GM21360 (cell line): Measurements from ENCODE around the gene SLC25A1.

Experiments
- ATAC-seq: cut with Tn5 transposase; IDR thresholded peaks from one replicate; pipeline ENCODE4 v1.9.1; 2021; ENCODE audit warnings: mild to moderate bottlenecking, moderate library complexity; ENCODE audit not compliant: unreplicated experiment

SLC25A1 gene

DNA sequence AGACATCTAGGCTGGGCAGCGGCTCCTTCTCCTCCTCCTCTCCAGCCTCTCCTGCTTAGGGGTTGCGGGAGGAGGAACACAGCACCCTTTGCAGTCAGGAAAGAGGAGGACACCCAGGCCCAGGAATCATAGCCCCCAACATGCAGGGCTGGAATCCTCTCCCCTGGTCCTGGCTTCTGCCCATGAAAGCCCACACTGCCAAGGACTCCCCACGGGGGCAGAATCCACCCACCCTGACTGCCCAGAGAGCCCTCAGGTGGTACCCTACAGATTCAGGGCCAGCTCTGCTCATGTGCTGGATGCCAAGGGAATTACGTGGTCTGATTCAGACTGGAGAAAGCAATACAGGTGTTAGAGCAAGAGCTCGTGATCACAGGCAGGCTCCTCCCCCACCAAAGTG is 38.6 kb downstream of the SLC25A1 start:
- no peak for ATAC-seq

DNA sequence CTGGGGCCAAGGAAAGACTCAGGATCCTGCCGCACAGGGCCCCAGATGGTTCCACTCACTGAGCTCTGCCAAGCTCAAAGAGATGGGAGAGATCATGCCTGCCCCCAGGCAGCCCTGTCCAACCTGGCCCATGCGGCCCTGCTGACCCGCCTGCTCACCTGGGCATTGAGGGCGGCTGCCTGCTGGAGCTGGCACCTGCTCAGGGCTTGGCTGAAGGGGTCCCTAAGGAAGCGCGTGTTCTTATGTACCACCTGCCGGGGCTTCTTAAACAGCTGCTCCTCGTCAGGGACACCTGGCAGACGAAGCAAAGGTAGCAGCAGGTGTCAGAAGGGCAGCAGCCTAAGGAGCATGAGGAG is 39.6 kb downstream of the SLC25A1 start:
- no peak for ATAC-seq

DNA sequence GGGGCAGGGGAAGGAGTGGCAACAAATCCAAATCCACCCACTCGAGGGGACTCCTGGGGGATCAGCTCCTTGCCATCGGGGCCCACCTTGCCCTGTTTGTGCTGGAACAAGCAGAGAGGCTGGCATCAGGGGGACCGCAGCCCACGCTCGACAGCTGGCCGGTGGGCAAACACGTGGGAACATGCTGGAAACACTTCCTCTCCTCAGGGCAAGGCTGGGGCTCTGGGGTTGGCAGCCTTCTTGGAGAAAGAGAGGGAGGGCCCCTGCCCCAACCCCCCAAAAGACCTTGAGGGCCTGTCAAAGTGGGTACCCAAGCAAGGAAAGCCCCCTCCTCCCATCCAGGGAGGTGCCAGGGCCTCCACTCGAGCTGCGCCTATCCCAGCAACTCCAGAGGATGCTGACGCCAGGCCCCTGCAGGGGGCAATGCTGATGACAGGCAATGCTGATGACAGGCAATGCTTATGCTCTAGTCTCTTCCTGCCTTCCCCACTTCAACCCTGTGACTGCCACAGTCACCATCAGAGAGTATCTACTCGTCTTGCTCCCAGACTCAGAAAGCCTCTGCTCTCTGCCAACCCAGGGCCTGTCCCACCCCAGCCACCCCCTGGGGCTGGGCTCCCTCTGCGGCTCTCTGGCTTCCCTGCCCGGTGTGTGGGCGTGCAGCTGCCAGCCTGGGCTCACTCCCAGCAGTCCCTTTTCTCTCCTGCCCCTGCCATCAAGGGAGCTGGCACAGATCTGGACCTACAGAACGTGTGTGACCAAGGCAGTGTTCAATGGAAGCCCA is 40.1 kb downstream of the SLC25A1 start:
- no peak for ATAC-seq

DNA sequence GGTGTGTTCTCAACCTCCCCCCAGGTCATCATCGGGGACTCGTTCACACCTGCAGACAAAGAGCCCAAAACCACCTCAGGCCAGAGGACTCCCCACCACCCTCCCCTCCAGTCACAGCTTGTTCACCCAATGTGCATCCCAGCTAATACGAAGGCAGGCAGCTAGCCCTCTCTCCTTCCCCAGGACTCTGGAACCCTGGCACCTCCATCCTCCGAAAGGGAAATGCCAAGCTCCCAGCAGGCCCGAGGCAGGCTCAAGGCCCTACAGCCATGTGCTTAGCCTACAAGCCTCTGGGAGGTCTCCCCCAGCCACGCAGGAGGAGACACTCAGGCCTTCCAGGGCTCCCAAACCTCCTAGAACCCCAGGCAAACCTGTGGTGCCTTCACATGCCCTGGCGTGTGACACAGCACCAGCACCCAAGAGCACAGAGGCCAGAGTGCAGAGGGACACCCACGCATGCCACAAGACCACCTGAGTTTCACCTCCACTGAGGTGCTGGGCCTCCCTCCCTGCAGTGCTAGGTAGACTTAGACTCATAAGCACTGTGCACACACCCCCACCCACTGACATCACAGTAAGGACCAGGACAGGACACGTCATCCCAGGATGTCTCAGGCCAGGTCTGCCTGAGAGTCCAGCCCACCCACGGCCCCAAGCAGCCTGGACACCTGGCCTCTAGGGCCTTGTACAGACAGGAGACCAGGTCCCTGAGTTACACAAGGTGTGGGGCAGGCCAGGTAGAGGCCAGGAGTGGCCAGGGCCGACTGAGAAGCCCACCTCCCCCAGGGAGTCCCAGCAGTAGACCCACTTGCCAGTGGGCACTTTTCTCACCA is 40.9 kb downstream of the SLC25A1 start:
- no peak for ATAC-seq

DNA sequence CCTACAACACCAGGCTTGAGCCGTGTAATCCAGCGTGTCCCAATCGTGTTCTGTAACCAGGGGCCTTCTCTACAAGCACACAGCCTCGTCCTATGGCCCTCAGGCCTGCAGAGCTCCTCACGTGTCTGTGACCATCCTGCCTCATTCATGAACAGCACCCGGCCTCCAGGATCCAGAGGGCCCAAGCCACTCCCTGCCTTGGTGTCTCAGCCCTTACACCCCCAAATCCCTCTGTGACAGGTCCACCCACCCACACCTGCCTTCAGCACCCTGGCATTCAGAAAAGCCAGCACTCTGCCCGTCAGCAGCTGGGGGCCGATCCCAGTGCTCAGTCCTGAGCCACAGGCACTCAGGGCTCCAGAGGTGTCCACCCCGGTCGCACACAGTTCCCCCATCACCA is 41.6 kb downstream of the SLC25A1 start:
- no peak for ATAC-seq

DNA sequence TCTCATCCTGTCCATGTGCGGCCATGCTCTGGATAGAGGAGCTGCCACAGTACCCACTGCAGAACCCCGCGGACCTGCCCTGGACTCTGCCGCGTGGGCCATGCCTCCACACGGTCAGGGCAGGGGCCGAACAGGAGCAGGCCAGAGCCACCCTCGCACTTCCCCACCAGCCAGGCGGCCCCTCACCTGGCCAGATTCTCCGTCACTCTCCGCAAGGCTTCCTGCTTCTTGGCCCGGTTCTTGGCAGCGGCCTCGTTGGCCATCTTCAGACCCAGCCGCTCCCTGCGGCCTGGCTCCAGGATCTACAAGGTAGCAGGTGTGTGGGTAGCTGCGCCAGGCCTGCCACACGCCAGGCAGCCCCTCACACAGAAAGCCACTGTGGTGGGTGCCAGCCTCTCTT is 43.7 kb downstream of the SLC25A1 start:
- ATAC-seq, result no peak

DNA sequence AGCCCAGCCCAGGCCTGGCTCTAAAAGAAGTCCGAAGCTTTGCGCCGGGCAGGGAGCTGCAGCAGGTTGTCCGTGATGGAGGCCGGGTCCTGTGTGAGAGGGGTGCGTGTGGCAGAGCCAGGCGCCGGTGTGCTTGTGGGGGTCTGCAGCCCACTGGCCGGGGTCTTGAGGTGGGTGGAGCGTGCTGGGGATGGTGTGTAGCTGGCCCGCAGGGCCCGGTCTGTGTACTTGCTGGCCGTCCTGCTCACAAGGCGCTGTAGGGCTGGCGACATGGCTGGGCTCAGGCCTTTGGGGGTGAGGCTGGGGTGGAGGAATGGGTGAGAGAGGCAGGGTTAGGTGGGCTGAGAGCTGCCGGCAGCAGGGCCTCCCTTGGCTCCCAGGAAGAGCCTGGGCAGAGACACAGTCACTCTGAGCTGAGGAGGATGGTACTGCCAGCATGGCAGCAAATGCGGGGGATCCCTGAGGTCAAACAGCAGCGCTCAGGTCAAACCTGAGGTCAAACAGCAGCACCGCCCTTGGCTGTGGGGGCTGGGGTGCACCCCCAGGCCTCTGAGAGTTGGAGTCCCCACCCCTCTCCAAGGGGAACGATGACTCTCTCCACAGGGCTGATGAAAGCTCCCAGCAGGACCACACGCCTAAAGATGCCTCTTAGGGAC is 44.2 kb downstream of the SLC25A1 start:
- ATAC-seq, result no peak

DNA sequence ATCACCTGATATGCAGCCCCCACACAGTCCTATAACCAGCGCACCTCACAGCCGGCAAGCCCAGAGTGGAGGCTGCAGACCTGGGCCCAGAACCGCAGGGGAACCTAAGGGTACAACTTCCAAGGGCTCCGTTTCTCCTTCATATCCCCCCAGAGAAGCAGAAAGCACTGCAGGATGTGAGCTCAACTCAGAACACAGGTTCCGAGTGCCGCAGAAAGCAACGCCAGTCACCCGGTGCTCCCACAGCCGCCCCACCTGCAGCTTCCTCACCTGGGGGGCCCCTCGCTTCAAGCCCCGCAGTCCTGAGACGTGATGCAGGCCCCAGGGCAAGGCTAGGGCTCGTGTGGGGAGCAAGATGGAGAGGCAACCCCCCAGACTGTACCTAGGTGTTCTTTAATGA is 45.0 kb downstream of the SLC25A1 start:
- ATAC-seq, result no peak

DNA sequence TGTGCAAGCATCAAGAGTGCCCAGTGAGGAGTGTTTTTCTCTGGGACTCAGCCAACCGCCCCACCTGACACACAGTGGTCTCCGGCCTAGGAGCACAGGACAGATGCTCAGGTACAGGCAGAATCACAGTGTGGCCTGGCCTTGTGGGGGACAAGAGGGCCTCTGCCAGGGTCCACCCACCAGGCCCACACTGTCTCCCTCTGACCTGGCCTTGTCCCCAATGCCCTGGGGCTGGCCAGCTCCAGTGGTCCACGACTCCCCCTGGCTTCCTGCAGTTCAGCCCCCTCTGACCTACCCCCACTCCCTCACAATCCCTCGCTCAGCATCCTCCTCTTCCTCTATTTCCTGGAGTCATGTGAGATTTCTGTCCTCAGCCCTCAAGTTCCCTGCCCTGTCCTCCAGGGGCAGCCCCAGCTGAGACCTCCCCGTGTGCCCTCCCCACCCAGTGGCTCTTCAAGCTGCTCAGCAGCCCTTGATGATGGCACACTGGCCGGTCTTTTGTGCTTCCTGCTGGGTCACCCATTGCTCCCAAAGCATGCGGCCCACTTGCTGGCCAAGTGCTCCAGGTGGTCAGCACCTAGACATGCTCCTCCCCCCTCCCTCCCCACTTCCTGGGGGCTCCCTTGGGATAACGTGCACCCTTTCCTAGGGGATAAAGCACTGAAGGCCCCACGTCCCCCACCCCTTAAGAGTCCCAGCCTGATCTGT is 45.7 kb downstream of the SLC25A1 start:
- no peak for ATAC-seq

DNA sequence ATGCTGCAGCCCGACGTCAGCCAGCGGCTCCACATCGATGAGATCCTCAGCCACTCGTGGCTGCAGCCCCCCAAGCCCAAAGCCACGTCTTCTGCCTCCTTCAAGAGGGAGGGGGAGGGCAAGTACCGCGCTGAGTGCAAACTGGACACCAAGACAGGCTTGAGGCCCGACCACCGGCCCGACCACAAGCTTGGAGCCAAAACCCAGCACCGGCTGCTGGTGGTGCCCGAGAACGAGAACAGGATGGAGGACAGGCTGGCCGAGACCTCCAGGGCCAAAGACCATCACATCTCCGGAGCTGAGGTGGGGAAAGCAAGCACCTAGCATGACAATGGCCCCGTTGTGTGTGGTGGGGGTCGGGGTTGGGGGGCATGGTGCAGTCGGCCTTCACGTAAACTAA is 46.4 kb downstream of the SLC25A1 start:
- no peak for ATAC-seq

DNA sequence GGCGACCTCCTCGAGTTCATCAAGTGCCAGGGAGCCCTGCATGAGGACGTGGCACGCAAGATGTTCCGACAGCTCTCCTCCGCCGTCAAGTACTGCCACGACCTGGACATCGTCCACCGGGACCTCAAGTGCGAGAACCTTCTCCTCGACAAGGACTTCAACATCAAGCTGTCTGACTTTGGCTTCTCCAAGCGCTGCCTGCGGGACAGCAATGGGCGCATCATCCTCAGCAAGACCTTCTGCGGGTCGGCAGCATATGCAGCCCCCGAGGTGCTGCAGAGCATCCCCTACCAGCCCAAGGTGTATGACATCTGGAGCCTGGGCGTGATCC is 46.9 kb downstream of the SLC25A1 start:
- ATAC-seq, result no peak

DNA sequence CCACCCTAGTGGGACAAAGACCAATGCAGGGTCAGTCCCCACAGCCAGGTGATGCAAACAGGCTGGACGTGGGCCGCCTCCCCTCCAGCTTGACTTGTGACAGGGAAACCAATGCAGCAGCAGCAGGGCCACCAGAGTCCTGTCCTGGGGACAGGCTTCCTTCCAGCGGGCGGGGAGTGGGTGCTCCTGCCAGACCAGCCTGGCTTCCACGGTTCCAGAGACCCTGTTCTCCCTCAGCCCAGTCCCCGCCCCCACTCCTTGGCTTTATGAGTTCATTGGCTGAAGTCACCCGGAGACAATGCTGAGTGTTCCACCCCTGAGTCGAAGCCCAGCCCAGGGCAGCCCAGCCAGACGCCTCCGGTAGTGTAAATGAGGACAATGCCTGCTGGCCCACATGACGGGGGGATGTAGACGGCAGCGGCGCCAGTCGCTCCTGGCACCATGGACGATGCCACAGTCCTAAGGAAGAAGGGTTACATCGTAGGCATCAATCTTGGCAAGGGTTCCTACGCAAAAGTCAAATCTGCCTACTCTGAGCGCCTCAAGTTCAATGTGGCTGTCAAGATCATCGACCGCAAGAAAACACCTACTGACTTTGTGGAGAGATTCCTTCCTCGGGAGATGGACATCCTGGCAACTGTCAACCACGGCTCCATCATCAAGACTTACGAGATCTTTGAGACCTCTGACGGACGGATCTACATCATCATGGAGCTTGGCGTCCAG is 47.4 kb downstream of the SLC25A1 start, which contains the start of gene TSSK2:
Gene TSSK2, plus strand, starts transcription at position 350 of the 726 bp plus-strand sequence. Its CDS starts 92 bp downstream, at position 442.
- no peak for ATAC-seq

DNA sequence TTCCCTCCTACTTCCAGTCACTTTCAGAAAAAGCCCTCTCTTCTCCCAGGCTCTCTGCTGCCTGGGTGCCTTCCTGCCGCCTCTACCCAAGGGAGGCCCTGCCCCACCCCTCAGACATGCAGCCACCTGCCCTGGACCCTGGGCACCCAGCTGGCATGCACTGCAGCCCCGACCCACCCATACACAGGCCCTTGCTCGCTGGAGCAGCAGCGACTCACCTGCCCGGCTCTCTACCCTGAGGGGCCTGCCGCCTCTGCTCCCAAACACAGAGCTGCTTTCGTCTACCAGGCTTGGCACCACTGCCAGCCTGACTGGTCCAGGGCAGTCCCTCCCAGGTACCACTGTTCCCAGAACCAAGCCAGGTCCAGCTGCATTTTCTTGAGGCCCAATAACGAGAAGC is 48.7 kb downstream of the SLC25A1 start:
- no peak for ATAC-seq

DNA sequence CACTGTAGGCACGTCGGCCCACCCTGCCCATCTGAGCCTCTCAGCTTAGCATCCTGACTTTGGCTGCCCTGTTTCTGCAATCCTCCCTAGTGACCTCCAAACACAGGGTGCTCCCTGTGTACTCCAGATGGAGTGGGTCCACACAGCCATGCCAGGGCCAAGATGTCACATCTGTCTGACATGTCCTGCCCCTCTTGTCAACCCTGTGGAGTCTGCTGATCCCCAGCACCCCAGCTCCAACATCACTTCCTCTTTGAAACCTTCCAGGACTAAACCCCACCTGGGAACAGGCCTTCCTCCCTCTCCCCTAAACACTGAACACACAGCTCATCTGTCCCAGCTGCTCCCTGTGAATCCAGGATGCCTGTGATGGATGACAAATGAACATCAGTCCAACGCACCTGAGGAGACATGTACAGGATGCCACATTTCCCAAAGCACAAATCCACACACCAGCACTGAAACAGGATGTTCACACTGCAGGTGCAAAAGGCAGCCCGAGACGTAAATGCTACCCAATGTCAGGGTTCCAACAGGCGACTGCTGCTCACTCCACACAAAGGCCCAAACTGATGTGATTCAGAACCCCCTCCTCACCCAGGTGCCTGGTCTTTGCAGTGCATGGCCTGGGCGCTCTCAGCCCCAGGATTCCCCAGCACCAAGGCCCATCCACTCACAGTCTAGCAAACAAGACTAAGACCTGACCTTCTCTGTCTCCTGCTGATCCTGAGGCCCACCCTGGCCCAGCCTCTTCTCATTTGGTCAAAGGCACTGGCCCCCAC is 49.4 kb downstream of the SLC25A1 start:
- ATAC-seq, result no peak

DNA sequence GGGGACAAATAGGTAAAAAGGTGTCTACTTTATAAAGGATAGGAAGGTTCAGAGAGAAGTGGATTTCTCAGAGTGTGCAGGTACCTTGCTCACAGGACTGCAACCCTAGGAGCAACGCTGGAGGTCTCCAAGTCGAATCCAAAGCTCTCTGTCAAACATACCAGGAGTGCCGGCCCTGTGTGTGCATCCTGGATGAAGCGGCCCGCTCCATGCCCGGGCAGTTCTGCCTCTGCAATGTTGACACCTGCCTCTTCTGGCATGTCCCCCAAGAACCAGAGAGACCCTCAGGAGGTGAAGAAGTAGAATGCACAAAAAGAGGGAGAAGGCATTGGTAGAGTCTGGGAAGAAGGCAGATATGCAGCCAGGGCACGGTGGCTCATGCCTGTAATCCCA is 50.5 kb downstream of the SLC25A1 start:
- ATAC-seq, result no peak

DNA sequence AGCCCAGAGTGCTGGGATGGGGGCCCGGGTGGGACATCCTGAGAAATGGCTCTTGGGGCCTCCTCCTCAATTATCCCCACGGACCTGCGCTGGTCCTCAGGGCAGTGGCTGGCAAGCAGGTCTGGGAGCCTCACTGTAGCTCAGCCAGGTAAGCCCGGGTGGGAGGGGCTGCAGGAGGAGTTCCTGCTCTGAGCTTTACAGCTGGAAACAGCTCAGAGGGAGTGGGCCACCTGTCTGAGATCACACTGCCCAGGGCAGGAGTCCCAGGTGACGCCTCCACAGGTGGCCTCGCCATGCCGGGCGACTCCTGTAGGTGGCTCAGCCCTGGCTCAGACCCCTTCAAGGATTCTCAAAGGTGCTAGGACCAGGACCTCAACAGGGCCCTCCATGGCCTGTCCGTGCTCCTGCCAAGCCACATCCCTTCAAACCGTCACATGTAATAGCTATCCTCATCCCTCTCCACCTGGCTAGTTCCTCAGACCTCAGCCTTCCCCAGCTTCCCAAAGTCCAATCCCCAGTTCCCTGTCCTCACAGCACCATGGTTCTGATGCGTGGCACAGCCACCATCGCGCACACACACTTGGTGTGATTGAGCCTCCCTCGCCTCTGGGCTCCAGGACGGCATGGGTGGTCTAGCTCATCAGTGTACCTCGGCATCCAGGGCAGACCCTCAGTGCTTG is 51.1 kb downstream of the SLC25A1 start:
- no peak for ATAC-seq

DNA sequence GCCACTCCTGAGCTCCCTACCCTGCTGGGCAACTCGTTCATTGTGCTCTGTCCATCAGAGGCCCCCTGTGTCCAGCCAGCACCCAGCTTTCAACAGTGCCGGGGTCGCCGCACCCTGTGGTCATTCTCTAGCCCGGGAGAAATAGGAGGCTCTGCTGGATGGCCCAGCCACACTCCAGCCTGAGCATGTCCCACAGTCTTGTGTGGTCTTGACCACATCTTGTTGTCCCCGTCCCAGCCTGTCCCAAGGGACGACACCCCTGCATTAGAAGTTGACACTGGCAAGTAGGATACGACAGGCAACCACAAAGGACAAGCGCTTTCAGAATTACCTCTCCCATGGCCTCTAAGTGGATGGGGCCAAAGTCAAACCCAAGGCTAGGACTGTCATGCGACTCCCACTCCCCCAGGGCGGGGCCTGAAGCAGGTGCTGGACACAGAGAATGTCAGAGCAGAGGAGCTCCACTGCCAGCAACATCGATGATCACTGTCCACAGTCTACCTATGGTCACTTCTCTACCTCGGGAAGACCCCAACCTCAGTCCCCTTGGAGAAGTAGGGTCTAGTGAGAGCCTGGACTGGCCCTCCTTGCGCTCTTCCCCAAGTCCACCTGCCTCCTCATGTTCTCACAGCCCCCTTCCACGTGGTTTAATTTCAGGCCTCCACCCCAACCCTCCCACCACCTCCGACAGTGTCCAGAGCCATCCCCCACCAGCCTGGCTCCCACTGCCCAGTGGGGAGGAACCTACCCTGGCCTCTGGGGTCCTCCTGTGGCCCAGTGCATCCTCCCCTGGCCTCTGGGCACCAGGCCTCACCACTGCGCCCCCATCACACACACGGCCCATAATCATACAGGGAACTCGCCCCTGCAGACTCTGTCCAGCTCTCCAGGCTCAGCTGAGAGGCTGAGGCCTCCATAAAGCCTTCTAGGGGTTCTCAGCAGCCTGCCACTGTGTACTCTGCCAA is 51.9 kb downstream of the SLC25A1 start:
- ATAC-seq, result no peak
